Measurements from ENCODE around the gene SALL1. TPM values are rescaled to one million over a fixed set of nuclear protein-coding genes. Genes with fewer than 3 reads are reported as not detected.

SALL1 gene
- total and polyA plus RNA-seq, 9 of the 15 experiments (the other 6 are each of a cell fraction or from before 2014, with no cell fraction given) = not detected

DNA sequence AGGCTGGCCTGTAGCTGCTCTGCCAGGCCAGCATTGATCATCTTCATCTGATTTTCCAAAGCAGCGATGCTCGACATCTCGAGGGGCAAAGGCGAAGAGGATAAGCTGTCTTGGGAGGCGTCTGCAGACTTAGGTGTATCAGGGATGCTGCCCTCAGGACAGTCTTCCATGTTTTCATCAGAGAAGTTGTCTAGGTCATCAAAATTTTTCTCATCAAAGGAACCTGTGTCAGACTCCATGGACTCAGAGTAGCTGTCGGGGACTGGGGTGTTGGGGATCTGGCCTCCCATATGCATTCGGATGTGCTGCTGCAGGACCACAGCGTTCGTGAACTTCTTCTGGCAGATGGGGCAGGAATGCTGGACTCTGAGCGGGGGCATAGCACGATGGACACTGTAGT lies 11.5 kb downstream of the SALL1 start:
- H3K79me2 ChIP-seq (ENCODE audit: control insufficient read depth, insufficient read depth, low read length) = no peaks in the 10 kb centered on the region
- CTCF ChIA-PET (ENCODE audit: low intra/inter-chr PET ratio) = no interaction called here
- H3K4me3 ChIP-seq = no peak overlapping the region
- no peak overlapping the region for H2AFZ ChIP-seq (ENCODE audit: low read depth, low read length)
- H3K27ac ChIP-seq (ENCODE audit: extremely low read depth, low read depth, low read length) = no peak overlapping the region
- no peak for FAIRE-seq
- POLR2A ChIA-PET = no interaction called here
- no peaks in the 10 kb centered on the region for H4K20me1 ChIP-seq (replicated peaks; ENCODE audit: control insufficient read depth, insufficient read depth, low read length)
- under 1% methylated on average over 10 of the region's 11 CpGs for WGBS (ENCODE audit: insufficient coverage, low coverage, missing lambda C conversion rate)
- no peaks in the 10 kb centered on the region for H3K9me1 ChIP-seq (ENCODE audit: control insufficient read depth, insufficient read depth, low read length)
- H3K4me2 ChIP-seq (ENCODE audit: insufficient read depth, low read length) = no peak overlapping the region
- peaks cover 4 to 34% of the 10 kb centered on the region in 2 experiments; a peak in 4 of 5 replicates for H3K27me3 ChIP-seq (ENCODE audit: control insufficient read depth in 2 of 2, insufficient read depth in 2 of 2, low read length in 2 of 2)
- in situ Hi-C loops (cut with MboI) = no loop called here
- intact Hi-C loops (cut with micrococcal nuclease) = no loop called here
- H3K4me1 ChIP-seq (replicated peaks in 1 of 2; ENCODE audit: control insufficient read depth in 2 of 2, insufficient read depth in 2 of 2, low read length in 2 of 2) = no peaks in the 10 kb centered on the region
- H3K9ac ChIP-seq (ENCODE audit: insufficient read depth in 1 of 2, low read depth in 2 of 2, low read length in 2 of 2) = no peak overlapping the region
- BruUV-seq (replicated peaks) = no TSS peak
- ATAC-seq = no peak
- H3K9me3 ChIP-seq (replicated peaks; ENCODE audit: control insufficient read depth, insufficient read depth, low read depth, low read length) = no peaks in the 10 kb centered on the region
- H3K36me3 ChIP-seq (ENCODE audit: control insufficient read depth, insufficient read depth, low read length) = no peaks in the 10 kb centered on the region
- no peak for DNase-seq (ENCODE audit: extremely low read depth in 1 of 4, low spot score in 3 of 4)
- TF ChIP-seq TRIM24 (IDR thresholded peaks at IDR 0.05) (no peak), MBD2 (IDR thresholded peaks at IDR 0.05; ENCODE audit: borderline replicate concordance, low read depth) (no peak), FOXK1 (CRISPR knock-in tag; IDR thresholded peaks at IDR 0.05; ENCODE audit: borderline replicate concordance) (no peak), ZNF263 (CRISPR knock-in tag; IDR thresholded peaks at IDR 0.05; ENCODE audit: borderline replicate concordance) (no peak), HNRNPH1 (optimal IDR thresholded peaks at IDR 0.05; ENCODE audit: low read depth, low read length) (no peak), ZBTB1 (CRISPR knock-in tag; IDR thresholded peaks at IDR 0.05; ENCODE audit: borderline replicate concordance, low read depth) (no peak), NR4A1 (CRISPR knock-in tag; IDR thresholded peaks at IDR 0.05) (no peak), NR4A1 (tag; IDR thresholded peaks at IDR 0.05) (no peak), YBX1 (IDR thresholded peaks at IDR 0.05) (no peak)
- TF ChIP-seq, protein P1, sequence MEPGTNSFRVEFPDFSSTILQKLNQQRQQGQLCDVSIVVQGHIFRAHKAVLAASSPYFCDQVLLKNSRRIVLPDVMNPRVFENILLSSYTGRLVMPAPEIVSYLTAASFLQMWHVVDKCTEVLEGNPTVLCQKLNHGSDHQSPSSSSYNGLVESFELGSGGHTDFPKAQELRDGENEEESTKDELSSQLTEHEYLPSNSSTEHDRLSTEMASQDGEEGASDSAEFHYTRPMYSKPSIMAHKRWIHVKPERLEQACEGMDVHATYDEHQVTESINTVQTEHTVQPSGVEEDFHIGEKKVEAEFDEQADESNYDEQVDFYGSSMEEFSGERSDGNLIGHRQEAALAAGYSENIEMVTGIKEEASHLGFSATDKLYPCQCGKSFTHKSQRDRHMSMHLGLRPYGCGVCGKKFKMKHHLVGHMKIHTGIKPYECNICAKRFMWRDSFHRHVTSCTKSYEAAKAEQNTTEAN (CRISPR knock-in tag; IDR thresholded peaks at IDR 0.05) = no peak
- TF ChIP-seq, protein P2, sequence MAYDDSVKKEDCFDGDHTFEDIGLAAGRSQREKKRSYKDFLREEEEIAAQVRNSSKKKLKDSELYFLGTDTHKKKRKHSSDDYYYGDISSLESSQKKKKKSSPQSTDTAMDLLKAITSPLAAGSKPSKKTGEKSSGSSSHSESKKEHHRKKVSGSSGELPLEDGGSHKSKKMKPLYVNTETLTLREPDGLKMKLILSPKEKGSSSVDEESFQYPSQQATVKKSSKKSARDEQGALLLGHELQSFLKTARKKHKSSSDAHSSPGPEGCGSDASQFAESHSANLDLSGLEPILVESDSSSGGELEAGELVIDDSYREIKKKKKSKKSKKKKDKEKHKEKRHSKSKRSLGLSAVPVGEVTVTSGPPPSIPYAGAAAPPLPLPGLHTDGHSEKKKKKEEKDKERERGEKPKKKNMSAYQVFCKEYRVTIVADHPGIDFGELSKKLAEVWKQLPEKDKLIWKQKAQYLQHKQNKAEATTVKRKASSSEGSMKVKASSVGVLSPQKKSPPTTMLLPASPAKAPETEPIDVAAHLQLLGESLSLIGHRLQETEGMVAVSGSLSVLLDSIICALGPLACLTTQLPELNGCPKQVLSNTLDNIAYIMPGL (CRISPR knock-in tag; IDR thresholded peaks at IDR 0.05) = no peak
- TF ChIP-seq, protein P3, sequence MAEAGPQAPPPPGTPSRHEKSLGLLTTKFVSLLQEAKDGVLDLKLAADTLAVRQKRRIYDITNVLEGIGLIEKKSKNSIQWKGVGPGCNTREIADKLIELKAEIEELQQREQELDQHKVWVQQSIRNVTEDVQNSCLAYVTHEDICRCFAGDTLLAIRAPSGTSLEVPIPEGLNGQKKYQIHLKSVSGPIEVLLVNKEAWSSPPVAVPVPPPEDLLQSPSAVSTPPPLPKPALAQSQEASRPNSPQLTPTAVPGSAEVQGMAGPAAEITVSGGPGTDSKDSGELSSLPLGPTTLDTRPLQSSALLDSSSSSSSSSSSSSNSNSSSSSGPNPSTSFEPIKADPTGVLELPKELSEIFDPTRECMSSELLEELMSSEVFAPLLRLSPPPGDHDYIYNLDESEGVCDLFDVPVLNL (CRISPR knock-in tag; IDR thresholded peaks at IDR 0.05; ENCODE audit: low read depth) = no peak
- TF ChIP-seq, protein P4, sequence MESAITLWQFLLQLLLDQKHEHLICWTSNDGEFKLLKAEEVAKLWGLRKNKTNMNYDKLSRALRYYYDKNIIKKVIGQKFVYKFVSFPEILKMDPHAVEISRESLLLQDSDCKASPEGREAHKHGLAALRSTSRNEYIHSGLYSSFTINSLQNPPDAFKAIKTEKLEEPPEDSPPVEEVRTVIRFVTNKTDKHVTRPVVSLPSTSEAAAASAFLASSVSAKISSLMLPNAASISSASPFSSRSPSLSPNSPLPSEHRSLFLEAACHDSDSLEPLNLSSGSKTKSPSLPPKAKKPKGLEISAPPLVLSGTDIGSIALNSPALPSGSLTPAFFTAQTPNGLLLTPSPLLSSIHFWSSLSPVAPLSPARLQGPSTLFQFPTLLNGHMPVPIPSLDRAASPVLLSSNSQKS (CRISPR knock-in tag; IDR thresholded peaks at IDR 0.05) = no peak
- TF ChIP-seq, protein P5, sequence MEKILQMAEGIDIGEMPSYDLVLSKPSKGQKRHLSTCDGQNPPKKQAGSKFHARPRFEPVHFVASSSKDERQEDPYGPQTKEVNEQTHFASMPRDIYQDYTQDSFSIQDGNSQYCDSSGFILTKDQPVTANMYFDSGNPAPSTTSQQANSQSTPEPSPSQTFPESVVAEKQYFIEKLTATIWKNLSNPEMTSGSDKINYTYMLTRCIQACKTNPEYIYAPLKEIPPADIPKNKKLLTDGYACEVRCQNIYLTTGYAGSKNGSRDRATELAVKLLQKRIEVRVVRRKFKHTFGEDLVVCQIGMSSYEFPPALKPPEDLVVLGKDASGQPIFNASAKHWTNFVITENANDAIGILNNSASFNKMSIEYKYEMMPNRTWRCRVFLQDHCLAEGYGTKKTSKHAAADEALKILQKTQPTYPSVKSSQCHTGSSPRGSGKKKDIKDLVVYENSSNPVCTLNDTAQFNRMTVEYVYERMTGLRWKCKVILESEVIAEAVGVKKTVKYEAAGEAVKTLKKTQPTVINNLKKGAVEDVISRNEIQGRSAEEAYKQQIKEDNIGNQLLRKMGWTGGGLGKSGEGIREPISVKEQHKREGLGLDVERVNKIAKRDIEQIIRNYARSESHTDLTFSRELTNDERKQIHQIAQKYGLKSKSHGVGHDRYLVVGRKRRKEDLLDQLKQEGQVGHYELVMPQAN (IDR thresholded peaks at IDR 0.05; ENCODE audit: borderline replicate concordance) = no peak
- TF ChIP-seq, protein P6, sequence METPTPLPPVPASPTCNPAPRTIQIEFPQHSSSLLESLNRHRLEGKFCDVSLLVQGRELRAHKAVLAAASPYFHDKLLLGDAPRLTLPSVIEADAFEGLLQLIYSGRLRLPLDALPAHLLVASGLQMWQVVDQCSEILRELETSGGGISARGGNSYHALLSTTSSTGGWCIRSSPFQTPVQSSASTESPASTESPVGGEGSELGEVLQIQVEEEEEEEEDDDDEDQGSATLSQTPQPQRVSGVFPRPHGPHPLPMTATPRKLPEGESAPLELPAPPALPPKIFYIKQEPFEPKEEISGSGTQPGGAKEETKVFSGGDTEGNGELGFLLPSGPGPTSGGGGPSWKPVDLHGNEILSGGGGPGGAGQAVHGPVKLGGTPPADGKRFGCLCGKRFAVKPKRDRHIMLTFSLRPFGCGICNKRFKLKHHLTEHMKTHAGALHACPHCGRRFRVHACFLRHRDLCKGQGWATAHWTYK (CRISPR knock-in tag; IDR thresholded peaks at IDR 0.05) = no peak

All from K562 (cell line).